Prostate gland (tissue), 2 donors: ENCODE results near the gene ANKMY1.

Experiments used
- POLR2A ChIP-seq: fragments of 450-650 bp; IDR thresholded peaks from one replicate; pipeline ENCODE4 v1.6.1; 2016; ENCODE audit warnings: antibody characterized with exemption, mild to moderate bottlenecking
- POLR2AphosphoS5 ChIP-seq: sonication (generic); formaldehyde crosslinking; IDR thresholded peaks from one replicate; pipeline ENCODE4 v1.6.1; 2017; ENCODE audit warnings: antibody characterized with exemption
- TF ChIP-seq, protein P1 (sequence below), 4 experiments: fragments of 200-600 bp in 2 of 4; fragments of 450-650 bp in 2 of 4; sonication (generic) in 2 of 4; IDR thresholded peaks; 1 replicate in 3 of 4; 2 replicates in 1 of 4; pipeline ENCODE4 v1.5.1; 2016 to 2019; ENCODE audit warnings: antibody characterized with exemption in 4 of 4, mild to moderate bottlenecking in 2 of 4, moderate library complexity in 2 of 4

DNA sequence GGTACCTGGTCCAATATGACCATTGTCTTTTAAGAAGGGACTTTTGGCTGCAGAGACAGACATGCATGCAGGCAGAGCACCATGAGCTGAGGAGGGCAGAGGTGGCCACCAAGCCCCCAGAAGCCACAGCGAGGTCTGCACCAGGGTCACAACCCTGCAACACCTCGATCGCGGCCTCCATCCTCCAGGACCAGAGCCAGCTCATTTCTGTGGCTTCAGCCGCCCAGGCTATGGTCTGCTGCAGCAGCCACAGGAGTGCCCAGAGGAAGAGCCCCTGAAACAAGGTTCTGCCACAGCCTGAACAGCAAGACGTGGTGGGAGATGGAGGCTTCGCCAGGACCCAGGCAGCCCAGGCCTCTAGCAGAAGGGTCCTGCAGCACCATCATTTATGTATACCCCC, 53.9 kb downstream of the ANKMY1 start:
- TF ChIP-seq, protein P1, sequence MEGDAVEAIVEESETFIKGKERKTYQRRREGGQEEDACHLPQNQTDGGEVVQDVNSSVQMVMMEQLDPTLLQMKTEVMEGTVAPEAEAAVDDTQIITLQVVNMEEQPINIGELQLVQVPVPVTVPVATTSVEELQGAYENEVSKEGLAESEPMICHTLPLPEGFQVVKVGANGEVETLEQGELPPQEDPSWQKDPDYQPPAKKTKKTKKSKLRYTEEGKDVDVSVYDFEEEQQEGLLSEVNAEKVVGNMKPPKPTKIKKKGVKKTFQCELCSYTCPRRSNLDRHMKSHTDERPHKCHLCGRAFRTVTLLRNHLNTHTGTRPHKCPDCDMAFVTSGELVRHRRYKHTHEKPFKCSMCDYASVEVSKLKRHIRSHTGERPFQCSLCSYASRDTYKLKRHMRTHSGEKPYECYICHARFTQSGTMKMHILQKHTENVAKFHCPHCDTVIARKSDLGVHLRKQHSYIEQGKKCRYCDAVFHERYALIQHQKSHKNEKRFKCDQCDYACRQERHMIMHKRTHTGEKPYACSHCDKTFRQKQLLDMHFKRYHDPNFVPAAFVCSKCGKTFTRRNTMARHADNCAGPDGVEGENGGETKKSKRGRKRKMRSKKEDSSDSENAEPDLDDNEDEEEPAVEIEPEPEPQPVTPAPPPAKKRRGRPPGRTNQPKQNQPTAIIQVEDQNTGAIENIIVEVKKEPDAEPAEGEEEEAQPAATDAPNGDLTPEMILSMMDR (IDR thresholded peaks at IDR 0.05) = no peak
- TF ChIP-seq POLR2AphosphoS5 = no peak
- no peak for TF ChIP-seq POLR2A
